ENCODE results near the gene RGS17.
"Not testable (repeated sequence)": the region's sequence is repeated elsewhere in the genome, so short reads cannot be mapped to it uniquely, and the experiment has no call there.

The RGS17 gene

GRCh38 chr6:152984513-152984872 lies 146.6 kb downstream of the RGS17 start:
- DNase-seq (ENCODE audit: low read depth), result no peak

- DNase-seq (ENCODE audit: low read depth), result peak; percentile 67
Observed at GRCh38 chr6:152983637-152984512, 147.2 kb downstream of the RGS17 start.

DNA sequence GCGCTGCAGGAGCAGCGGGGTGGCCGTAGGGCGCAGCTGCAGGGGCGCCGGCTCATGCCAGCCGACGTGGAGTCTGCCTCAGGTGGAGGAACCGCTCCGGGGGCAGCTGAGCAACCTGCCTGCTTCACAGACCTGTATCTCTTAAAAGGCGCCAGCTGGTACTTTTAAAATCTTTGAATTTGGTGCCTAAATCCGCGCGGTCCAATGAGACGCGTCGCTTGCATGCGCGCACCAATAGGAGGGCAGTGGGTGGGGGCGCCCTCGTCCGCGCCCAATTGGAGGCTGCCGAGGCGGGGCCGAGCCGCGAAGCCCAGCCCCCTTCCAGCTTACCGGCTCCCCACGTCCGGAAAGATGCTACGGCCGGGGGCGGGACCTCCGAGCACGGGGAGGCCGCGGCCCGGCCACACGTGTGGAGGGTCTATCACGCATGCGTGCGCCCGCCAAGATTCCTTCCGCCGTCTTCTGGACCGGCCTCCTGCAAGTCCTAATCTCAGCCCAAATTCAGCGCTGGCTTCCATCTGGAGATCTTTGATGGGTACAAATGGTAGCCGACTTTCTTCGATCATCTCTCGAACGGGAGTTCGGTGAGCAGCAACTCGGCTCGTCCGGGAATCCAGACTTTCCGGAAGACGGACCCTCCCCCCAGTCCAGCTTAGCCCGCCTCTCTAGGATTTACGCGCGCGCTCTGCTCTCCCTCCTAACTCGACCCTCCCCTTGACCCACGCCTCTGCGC lies 148.0 kb downstream of the RGS17 start, which contains the start of gene FBXO5:
TSS of gene FBXO5 (minus strand) at position 138 of the 733 bp plus-strand sequence. CDS start at position 56, 82 bp downstream.
- DNase-seq (ENCODE audit: low read depth), result peak; percentile 96

GRCh38 chr6:152981989-152982903 lies 148.8 kb downstream of the RGS17 start:
- no peak for DNase-seq (ENCODE audit: low read depth)

GRCh38 chr6:152981219-152981618 lies 149.9 kb downstream of the RGS17 start:
- DNase-seq (ENCODE audit: low read depth), result no peak

DNA sequence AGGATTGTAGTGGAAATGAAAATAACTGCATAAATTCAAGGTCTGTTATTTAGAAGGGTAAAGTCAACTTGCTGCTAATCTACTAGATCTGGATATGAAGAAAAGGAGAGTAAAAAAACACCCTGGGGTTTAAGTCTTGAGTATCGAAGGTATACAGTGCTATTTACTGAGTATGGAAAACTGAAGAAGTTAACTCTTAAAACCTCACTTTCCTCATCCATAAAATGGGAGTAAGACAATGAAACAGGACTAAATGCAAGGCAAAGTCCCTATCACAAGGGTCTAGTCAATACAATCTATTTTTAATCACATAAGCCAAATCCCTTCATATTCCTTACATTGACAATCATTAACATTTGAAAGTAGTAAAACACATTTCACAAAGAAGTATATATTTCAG lies 150.4 kb downstream of the RGS17 start:
- DNase-seq (ENCODE audit: low read depth), result no peak

DNA sequence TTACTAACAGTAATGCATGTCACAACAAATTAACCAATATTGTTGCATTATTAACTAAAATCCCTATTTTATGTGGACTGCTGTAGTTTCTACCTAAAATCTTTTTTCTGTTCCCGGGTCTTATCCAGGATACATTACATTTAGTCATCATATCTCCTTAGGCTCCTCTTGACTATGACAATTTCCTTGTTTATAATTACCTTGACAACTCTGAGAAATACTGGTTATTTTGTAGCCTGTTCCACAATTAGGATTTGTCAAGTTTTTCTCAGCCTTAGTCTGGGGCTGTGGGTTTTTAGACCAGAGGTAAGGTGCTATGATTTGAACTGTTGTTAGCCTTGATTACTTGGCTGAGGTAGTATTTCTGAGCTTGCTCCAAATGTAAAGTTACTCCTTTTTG lies 152.0 kb downstream of the RGS17 start:
- no peak for DNase-seq (ENCODE audit: low read depth)

DNA sequence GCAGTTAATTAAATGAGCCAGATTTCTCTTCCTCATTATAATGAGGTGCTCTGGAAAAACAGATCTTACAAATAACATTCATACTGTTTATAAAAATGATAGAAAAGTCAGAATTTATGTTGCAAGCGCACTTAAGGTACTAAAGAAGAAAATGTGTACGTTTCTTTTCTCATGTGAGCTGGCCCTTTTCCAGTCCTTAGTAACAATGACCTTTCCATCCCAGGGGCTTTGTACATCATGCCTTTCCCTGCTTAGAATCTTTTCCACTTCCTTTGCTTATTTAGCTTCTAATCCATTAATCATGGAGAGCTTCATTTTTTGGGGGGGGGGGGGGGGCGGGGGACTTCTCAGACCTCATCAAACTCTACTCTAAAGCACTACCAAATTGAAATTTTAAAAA lies 153.0 kb downstream of the RGS17 start:
- no peak for DNase-seq (ENCODE audit: low read depth)

- DNase-seq (ENCODE audit: low read depth), result no peak
Observed at GRCh38 chr6:152977556-152977955, 153.5 kb downstream of the RGS17 start.

- peak; percentile 38 for DNase-seq (ENCODE audit: low read depth)
Observed at GRCh38 chr6:152976749-152977148, 154.3 kb downstream of the RGS17 start.

DNA sequence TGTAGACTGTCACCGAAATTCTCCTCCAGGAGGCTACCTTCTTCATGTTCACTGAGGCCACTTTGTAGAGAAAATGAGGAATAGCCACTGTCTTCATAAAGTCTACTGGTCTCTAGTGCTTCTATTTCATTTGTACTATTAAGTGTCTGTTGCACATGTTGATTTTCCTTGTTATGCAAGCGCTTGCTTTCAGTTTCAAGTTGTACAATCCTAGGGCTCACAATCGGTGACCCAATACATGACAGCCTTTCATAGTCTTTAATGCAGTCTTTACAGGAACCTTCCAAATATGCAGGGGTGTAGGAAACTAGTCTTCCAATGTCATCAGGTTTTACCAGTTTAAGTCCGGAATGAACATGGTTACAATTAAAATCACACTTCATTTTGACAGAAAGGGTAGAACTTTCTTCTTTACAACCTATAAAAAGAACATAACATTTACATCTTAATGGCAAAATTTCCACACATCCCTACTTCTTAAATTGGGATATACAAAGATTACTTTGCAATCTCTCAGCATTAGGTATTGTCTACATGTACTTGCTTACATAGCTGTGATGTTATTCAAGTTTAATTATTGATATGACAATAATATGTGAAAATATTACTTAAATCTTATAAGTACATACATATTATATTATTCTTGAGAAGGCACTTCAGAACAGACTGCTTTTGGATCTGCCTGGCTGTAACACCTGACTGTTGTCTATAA lies 155.7 kb downstream of the RGS17 start:
- DNase-seq (ENCODE audit: low read depth), result no peak

DNA sequence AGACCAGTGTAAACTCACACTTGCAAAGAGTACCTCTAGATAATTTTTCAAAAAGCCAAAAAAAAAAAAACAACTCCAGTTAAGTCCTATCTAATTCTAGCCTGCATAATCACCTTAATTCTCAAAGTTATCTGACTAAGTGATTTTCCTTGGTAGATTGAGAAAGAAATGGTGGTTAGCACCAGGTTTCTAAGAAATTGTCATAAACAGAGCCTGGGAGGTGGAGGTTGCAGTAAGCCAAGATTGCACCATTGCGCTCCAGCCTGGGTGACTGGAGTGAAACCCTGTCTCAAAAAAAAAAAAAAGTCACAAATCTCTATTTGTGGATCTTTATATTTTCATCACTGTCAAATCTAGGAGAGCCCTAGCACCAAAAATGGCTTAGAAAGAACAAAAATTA lies 157.2 kb downstream of the RGS17 start:
- peak; percentile 46 for DNase-seq (ENCODE audit: low read depth)

DNA sequence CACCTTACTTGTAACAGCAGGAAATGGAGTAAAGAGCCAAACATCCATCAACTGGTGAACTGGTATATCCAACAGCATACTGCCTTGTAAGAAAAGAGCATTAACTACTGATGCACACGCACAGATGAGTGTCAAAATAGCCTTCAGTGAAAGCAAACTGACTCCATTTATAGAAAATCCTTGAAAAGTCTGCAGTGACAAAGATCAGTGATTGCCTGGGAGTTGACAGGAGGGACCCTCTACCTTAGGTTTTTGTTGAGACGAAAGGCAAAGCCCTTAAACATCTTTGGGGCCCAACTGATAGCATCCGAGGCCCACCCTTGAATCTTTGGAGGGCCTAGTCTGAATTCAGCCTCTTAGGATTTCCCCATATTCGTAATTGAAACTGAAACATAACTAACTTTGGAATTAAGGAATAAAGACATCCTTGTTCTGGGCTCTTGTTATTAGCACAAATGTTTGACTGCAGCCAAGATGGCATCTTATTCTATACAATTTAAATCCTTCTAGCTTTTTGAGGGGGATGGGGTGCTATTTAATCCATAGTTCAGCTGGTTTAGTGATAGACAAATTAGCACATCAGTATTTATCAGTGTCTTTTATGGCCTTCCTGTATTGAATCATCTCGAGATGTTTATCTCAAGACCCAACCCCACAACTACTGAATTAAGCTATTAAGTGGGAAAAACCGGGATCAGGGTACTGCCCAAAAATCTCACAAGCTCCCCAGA lies 161.2 kb downstream of the RGS17 start:
- no peak for DNase-seq (ENCODE audit: low read depth)

DNA sequence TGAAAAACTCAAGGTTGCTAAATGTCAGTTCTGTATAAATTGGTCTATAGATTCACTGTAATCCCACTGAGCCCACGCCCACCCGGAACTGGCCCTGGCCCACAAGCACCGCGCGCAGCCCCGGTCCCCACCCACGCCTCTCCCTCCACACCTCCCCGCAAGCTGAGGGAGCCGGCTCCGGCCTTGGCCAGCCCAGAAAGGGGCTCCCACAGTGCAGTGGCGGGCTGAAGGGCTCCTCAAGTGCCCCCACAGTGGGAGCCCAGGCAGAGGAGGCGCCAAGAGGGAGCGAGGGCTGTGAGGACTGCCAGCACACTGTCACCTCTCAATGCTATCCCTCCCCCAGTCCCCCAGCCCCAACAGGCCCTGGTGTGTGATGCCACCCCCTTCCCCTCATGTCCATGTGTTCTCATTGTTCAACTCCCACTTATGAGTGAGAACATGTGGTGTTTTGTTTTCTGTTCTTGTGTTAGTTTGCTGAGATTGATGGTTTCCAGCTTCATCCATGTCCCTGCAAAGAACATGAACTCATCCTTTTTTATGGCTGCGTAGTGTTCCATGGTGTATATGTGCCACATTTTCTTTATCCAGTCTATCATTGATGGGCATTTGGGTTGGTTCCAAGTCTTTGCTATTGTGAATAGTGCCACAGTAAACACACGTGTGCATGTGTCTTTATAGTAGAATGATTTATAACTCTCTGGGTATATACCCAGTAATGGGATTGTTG lies 164.8 kb downstream of the RGS17 start:
- DNase-seq (ENCODE audit: low read depth), result not testable (repeated sequence)

GRCh38 chr6:152959333-152959732 lies 171.7 kb downstream of the RGS17 start:
- no peak for DNase-seq (ENCODE audit: low read depth)

- peak; percentile 25 for DNase-seq (ENCODE audit: low read depth)
Observed at GRCh38 chr6:152957796-152958195, 173.3 kb downstream of the RGS17 start.

All from amniotic epithelial cell (primary cell).